Hippocampal formation (tissue), 2 donors: ENCODE results near the gene KCND2.
"Not testable (repeated sequence)": the region's sequence is repeated elsewhere in the genome, so short reads cannot be mapped to it uniquely, and the experiment has no call there.

ENCODE experiments used
- DNase-seq, 2 donors: peaks; one replicate each; lab custom pipeline; 2025; lab: John Stamatoyannopoulos, UW

KCND2 gene

GRCh38 chr7:120743128-120743527 is 470.2 kb downstream of the KCND2 start:
- DNase-seq = no peak

- no peak for DNase-seq
Measured at GRCh38 chr7:120760050-120760449, 487.1 kb downstream of the KCND2 start.

GRCh38 chr7:120760851-120761250 is 487.9 kb downstream of the KCND2 start:
- no peak for DNase-seq

- DNase-seq = no peak
Measured at GRCh38 chr7:120770206-120770605, 497.2 kb downstream of the KCND2 start.

- DNase-seq = no peak
Measured at GRCh38 chr7:120774481-120774880, 501.5 kb downstream of the KCND2 start.

- DNase-seq = no peak
Measured at GRCh38 chr7:120775755-120776154, 502.8 kb downstream of the KCND2 start.

GRCh38 chr7:120779078-120779477 is 506.1 kb downstream of the KCND2 start:
- not testable (repeated sequence) for DNase-seq

- not testable (repeated sequence) for DNase-seq
Measured at GRCh38 chr7:120780451-120780850, 507.5 kb downstream of the KCND2 start.

GRCh38 chr7:120780938-120781337 is 508.0 kb downstream of the KCND2 start:
- DNase-seq = no peak

- DNase-seq = not testable (repeated sequence)
Measured at GRCh38 chr7:120781924-120782323, 508.9 kb downstream of the KCND2 start.

GRCh38 chr7:120783273-120783672 is 510.3 kb downstream of the KCND2 start:
- no peak for DNase-seq

GRCh38 chr7:120783721-120784120 is 510.7 kb downstream of the KCND2 start:
- DNase-seq = no peak

GRCh38 chr7:120785095-120785494 is 512.1 kb downstream of the KCND2 start:
- DNase-seq = no peak

- DNase-seq = peak; percentile 24 to 59
Measured at GRCh38 chr7:120792091-120792860, 519.3 kb downstream of the KCND2 start.

GRCh38 chr7:120792861-120793130 is 519.8 kb downstream of the KCND2 start:
- no peak for DNase-seq

- no peak for DNase-seq
Measured at GRCh38 chr7:120793213-120793936, 520.4 kb downstream of the KCND2 start.

- no peak for DNase-seq
Measured at GRCh38 chr7:120794106-120794729, 521.2 kb downstream of the KCND2 start.

GRCh38 chr7:120797026-120797645 is 524.2 kb downstream of the KCND2 start:
- no peak for DNase-seq

- no peak for DNase-seq
Measured at GRCh38 chr7:120799147-120799546, 526.2 kb downstream of the KCND2 start.
